Measurements from ENCODE around the gene ART5. TPM values are rescaled to one million over a fixed set of nuclear protein-coding genes. Genes with fewer than 3 reads are reported as not detected.
"Not testable (repeated sequence)": the region's sequence is repeated elsewhere in the genome, so short reads cannot be mapped to it uniquely, and the experiment has no call there.

The ART5 gene
- total RNA-seq, 2 experiments from 2014 or later: not detected

DNA sequence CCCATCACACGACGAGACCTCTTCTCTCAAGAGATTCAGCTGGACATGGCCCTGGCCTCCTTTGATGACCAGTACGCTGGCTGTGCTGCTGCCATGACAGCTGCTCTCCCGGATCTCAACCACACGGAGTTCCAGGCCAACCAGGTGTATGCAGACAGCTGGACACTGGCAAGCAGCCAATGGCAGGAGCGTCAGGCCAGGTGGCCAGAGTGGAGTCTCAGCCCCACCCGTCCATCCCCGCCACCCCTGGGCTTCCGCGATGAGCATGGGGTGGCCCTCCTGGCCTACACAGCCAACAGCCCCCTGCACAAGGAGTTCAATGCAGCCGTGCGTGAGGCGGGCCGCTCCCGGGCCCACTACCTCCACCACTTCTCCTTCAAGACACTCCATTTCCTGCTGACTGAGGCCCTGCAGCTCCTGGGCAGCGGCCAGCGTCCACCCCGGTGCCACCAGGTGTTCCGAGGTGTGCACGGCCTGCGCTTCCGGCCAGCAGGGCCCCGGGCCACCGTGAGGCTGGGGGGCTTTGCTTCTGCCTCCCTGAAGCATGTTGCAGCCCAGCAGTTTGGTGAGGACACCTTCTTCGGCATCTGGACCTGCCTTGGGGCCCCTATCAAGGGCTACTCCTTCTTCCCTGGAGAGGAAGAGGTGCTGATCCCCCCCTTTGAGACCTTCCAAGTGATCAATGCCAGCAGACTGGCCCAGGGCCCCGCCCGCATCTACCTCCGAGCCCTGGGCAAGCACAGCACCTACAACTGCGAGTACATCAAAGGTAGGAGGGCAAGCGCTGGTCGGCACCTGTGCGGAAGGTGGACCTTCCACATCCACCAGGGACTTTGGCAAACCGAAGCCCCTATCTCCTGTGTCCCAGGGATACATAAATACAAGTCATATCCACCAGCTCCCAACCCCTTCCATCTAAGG lies 18.1 kb upstream of the ART5 start:
- H3K9me2 ChIP-seq (ENCODE audit: insufficient read depth, low read length): no peaks in the 10 kb centered on the region
- no peaks in the 10 kb centered on the region for H3K4me1 ChIP-seq (ENCODE audit: insufficient read depth, low read length, poor library complexity, severe bottlenecking)
- no TSS peak for BruUV-seq (replicated peaks)
- POLR2A ChIA-PET: no interaction called here
- H3K4me3 ChIP-seq (ENCODE audit: low read depth, low read length, poor library complexity, severe bottlenecking): no peak overlapping the region
- TF ChIP-seq, protein P1, sequence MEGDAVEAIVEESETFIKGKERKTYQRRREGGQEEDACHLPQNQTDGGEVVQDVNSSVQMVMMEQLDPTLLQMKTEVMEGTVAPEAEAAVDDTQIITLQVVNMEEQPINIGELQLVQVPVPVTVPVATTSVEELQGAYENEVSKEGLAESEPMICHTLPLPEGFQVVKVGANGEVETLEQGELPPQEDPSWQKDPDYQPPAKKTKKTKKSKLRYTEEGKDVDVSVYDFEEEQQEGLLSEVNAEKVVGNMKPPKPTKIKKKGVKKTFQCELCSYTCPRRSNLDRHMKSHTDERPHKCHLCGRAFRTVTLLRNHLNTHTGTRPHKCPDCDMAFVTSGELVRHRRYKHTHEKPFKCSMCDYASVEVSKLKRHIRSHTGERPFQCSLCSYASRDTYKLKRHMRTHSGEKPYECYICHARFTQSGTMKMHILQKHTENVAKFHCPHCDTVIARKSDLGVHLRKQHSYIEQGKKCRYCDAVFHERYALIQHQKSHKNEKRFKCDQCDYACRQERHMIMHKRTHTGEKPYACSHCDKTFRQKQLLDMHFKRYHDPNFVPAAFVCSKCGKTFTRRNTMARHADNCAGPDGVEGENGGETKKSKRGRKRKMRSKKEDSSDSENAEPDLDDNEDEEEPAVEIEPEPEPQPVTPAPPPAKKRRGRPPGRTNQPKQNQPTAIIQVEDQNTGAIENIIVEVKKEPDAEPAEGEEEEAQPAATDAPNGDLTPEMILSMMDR (conservative IDR thresholded peaks at IDR 0.05; ENCODE audit: low read length): no peak
- TF ChIP-seq EZH2phosphoT487 (IDR thresholded peaks at IDR 0.05; ENCODE audit: borderline replicate concordance, low read depth, low read length): no peak
- intact Hi-C loops (cut with micrococcal nuclease; ENCODE audit: unreplicated experiment): no loop called here
- H3K79me2 ChIP-seq (ENCODE audit: insufficient read depth, low read depth, low read length): no peaks in the 10 kb centered on the region
- no peak for DNase-seq (ENCODE audit: low spot score)
- no peak overlapping the region for H3K4me2 ChIP-seq (ENCODE audit: low read length)
- CTCF ChIA-PET (ENCODE audit: unreplicated experiment): no interaction called here
- H2AFZ ChIP-seq (ENCODE audit: low read length): no peak overlapping the region
- no peak overlapping the region for H3K27ac ChIP-seq (ENCODE audit: low read depth, low read length, poor library complexity, severe bottlenecking)
- no peaks in the 10 kb centered on the region for H3K9me3 ChIP-seq (ENCODE audit: low read length)
- 0 out of 2 replicates have a peak, but pooled peaks cover 3% of the 10 kb centered on the region for H3K36me3 ChIP-seq (ENCODE audit: insufficient read depth, low read length)
- no peaks in the 10 kb centered on the region for H4K20me1 ChIP-seq (ENCODE audit: insufficient read depth, low read length)

DNA sequence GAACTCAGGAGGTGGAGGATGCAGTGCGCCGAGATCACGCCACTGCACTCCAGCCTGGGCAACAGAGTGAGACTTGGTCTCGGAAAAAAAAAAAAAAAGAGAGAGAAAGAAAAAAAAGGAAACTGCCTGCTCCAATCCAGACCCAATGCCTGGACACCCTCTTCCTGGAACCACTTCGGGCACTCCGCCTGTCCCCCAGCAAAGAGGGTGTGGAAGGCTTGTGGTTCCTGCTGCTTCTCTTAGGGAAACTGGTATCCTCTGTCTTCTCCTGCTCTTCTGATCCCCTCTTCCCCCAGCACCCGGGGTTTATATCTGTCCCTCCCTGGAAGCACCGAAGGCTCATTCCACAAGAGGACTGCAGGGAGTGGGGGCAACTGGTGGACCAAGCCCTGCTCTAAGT lies 16.5 kb upstream of the ART5 start:
- no peaks in the 10 kb centered on the region for H3K9me3 ChIP-seq (ENCODE audit: low read length)
- DNase-seq (ENCODE audit: low spot score): no peak
- POLR2A ChIA-PET: interaction anchor here (0.5 kb wide), 1 partner anchor 140 kb away, joined by 3 read pairs; no protein-coding TSS in a partner anchor
- no peaks in the 10 kb centered on the region for H3K36me3 ChIP-seq (ENCODE audit: insufficient read depth, low read length)
- H4K20me1 ChIP-seq (ENCODE audit: insufficient read depth, low read length): no peaks in the 10 kb centered on the region
- intact Hi-C loops (cut with micrococcal nuclease; ENCODE audit: unreplicated experiment): no loop called here
- BruUV-seq (replicated peaks): no TSS peak
- no peak overlapping the region for H3K4me2 ChIP-seq (ENCODE audit: low read length)
- no peaks in the 10 kb centered on the region for H3K9me2 ChIP-seq (ENCODE audit: insufficient read depth, low read length)
- no peaks in the 10 kb centered on the region for H3K79me2 ChIP-seq (ENCODE audit: insufficient read depth, low read depth, low read length)
- CTCF ChIA-PET (ENCODE audit: unreplicated experiment): no interaction called here
- no peaks in the 10 kb centered on the region for H3K4me1 ChIP-seq (ENCODE audit: insufficient read depth, low read length, poor library complexity, severe bottlenecking)
- no peak overlapping the region for H2AFZ ChIP-seq (ENCODE audit: low read length)
- no peak overlapping the region for H3K27ac ChIP-seq (ENCODE audit: low read depth, low read length, poor library complexity, severe bottlenecking)
- no peak for TF ChIP-seq EZH2phosphoT487 (IDR thresholded peaks at IDR 0.05; ENCODE audit: borderline replicate concordance, low read depth, low read length)
- TF ChIP-seq, protein P1 (conservative IDR thresholded peaks at IDR 0.05; ENCODE audit: low read length): no peak
- H3K4me3 ChIP-seq (ENCODE audit: low read depth, low read length, poor library complexity, severe bottlenecking): no peak overlapping the region

DNA sequence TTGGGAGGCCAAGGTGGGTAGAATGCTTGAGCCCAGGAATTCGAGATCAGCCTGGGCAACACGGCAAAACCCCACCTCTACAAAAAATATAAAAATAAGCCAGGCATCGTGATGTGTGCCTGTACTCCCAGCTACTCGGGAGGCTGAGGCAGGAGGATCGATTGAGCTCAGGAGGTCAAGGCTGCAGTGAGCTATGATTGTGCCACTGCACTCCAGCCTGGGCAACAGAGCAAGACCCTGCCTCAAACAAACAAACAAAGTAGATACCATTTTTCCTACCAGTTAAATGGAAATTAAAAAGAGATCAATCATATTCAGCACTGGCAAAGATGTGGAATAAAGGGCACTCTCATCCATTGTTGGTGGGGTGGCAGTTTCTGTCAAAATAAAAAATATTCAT lies 15.5 kb upstream of the ART5 start:
- DNase-seq (ENCODE audit: low spot score); H3K9me3 ChIP-seq (ENCODE audit: low read length); H2AFZ ChIP-seq (ENCODE audit: low read length); H3K27ac ChIP-seq (ENCODE audit: low read depth, low read length, poor library complexity, severe bottlenecking); H3K4me1 ChIP-seq (ENCODE audit: insufficient read depth, low read length, poor library complexity, severe bottlenecking); H3K4me2 ChIP-seq (ENCODE audit: low read length); H3K9me2 ChIP-seq (ENCODE audit: insufficient read depth, low read length); intact Hi-C loops (cut with micrococcal nuclease; ENCODE audit: unreplicated experiment); H3K79me2 ChIP-seq (ENCODE audit: insufficient read depth, low read depth, low read length); POLR2A ChIA-PET; CTCF ChIA-PET (ENCODE audit: unreplicated experiment); H4K20me1 ChIP-seq (ENCODE audit: insufficient read depth, low read length); BruUV-seq (replicated peaks); H3K36me3 ChIP-seq (ENCODE audit: insufficient read depth, low read length); H3K4me3 ChIP-seq (ENCODE audit: low read depth, low read length, poor library complexity, severe bottlenecking): not testable (repeated sequence)

Data from OCI-LY7 (cell line).